ENCODE measurements around the gene MAST3.

MAST3 gene

DNA sequence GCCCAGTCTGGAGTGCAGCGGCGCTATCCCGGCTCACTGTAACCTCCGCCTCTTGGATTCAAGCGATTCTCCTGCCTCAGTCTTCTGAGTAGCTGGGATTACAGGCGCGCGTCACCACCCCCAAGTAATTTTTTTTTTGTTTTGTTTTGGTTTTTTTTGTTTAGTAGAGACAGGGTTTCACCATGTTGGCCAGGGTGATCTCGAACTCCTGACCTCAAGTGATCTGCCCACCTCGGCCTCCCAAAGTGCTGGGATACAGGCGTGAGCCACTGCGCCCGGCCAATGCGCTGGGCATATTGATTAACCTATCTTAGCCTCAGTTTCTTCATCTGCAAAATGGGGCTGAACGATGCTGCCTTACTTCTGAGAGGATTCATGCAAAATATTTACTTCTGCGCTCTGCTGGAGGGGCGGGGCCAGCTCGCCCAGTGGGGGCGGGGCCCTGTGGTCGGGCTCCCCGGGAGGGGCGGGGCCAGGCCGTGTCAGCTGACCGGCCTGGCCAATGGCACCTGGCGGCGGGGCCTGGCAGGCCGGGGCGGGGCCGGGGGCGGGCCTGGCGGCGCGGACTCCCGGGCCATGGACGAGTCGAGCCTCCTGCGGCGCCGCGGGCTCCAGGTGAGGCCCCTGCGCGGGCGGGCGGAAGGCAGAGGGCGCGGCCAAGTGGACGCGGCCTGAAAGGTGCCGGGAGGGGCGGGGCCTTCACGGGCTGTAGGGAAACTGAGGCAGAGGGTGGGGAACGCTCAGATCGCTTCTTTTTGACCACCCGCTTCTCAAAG is at the start of gene MAST3:
TSS of gene MAST3 (plus strand) at position 562 of the 776 bp plus-strand sequence. CDS start at position 577, 15 bp downstream.
- peak; percentile 81 for DNase-seq (ENCODE audit: low read depth)

GRCh38 chr19:18049385-18049784 is 48.2 kb upstream of the MAST3 start:
- no peak for DNase-seq (ENCODE audit: low read depth)

DNA sequence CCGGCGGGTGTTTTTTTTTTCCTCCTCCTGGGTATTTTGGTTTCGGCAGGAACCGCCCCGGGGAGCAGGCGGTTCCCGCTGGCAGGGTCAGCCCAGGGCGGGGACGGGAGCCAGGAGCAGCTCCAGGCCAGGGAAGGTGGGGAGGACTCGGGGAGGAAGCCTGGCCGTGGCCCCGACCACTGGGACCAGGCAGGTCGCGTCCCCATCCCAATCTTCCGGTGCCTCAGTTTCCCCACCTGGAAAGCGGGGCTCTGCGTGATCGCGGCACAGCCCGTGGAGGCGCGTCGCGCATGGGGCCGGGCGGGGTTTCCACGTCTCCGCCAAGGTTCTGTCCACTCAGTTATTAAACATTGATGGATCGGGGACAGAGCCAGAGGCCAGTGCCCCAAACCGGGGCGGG is 45.7 kb upstream of the MAST3 start:
- no peak for DNase-seq (ENCODE audit: low read depth)

- no peak for DNase-seq (ENCODE audit: low read depth)
These were observed 43.9 kb upstream of the MAST3 start for GRCh38 chr19:18053576-18054219.

DNA sequence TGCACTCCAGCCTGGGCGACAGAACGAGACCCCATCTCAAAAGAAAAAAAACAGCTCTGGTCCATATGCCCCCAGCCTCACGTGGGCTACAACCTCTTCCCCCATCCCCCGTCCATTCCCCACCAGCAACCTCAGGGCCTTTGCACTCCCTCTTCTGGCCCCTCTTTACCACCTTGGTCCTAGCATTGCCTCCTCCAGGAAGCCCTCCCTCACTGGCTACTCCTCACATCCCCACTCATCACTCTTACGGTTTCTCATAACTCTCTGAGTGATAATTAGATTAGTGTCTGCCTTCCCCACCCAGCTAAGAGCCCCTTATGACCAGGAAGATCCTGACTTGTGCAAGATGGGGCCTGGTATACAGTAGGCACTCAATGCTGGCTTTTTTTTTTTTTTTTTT is 41.6 kb upstream of the MAST3 start:
- DNase-seq (ENCODE audit: low read depth) = no peak

- DNase-seq (ENCODE audit: low read depth) = no peak
These were observed 40.0 kb upstream of the MAST3 start for GRCh38 chr19:18057557-18057956.

DNA sequence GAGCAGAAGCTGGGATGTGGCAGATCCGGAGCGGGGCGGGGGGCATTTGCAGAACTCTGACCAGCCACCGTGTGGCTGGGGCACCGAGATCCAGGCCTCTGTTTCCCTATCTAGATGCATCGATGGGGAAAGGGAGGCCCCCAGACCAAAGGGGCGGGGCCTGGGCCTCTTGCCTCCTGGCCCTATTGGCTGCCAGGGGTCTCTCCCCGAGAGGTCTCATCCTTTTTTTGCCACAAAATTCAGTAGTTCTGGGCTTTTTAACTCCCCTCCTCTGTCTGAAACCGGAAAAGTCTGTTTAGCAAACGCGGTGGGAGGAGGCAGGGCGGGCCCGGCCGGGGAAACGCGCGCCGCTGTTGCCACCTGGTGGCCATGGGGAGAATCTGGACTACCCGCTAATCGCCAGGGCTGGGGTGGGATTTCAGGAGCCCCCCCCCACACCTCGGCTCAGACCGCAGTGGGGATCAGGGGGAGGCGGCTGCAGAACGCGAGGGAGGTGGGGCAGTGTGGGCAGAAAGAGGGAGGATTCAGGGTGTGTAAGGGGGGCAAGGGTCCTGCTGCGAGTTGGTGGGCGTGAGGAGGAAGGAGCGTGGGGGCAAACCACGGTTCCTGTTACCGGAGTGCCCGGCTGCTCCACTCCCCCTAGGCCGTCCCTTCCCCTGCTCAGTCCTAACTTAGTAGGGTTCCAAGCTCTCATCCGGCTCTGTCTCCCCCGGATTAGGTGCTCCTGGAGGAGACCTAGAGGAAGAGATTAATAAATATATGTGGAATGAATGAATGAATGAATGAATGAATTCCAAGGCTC is 39.2 kb upstream of the MAST3 start:
- peak; percentile 70 for DNase-seq (ENCODE audit: low read depth)

GRCh38 chr19:18059297-18059696 is 38.3 kb upstream of the MAST3 start:
- no peak for DNase-seq (ENCODE audit: low read depth)

- no peak for DNase-seq (ENCODE audit: low read depth)
These were observed 37.7 kb upstream of the MAST3 start for GRCh38 chr19:18059902-18060301.

DNA sequence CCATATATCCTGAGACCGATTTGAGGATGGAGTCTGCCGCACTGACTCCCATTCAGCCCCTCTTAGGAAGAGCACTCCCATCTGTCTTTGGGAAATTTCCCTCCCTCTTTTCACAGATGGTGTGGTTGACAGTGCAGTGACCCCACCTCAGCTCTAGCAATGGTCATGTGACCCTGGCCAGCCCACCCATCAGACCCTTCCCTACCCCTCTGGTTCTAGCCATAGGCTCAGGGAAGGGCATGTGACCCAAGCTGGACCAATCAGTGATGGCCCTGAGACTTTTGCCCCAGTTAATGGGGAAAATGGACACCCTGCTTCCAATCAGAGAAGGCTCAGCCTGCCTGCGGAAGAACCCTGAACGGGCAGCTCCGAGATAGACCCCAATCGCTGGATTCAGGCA is 37.1 kb upstream of the MAST3 start:
- no peak for DNase-seq (ENCODE audit: low read depth)

DNA sequence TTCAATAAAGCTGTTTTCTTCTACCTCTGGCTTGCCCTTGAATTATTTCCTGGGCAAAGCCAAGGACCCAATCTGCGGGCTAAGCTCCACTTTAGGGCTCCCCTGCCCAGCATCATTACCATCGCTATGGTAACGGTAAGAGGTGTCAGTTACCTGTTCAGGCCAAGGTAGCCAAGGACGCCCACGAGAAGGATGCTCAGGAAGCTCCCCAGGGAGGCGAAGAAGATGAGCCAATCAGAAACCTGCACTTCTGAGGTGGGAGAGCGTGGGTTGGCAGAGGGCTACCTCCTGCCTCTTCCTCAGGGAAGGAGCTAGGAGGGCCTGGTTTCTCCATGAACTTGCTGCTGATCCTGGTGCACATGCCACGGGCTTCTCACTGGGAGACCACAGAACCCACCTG is 35.5 kb upstream of the MAST3 start:
- no peak for DNase-seq (ENCODE audit: low read depth)

DNA sequence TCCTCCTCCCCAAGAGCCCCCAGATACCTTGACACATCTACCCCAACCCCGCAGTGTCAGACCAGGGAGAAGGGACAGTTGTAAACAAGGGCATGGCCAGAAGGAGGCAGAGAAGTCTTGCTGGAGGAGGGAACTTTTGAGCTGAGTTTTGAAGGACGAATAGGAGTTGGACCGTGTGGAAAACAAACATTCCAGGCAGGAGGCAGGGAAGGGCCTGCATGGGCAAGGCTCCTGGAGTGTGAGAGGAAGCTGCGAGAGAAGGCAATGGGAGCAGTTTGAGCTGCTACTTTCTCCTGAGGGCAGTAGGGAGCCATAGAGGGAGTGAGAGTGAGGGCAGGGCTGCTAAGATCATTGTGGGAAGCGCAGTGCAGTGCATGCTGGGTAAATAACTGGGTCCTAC is 34.1 kb upstream of the MAST3 start:
- no peak for DNase-seq (ENCODE audit: low read depth)

- DNase-seq (ENCODE audit: low read depth) = no peak
These were observed 32.4 kb upstream of the MAST3 start for GRCh38 chr19:18065173-18065495.

- DNase-seq (ENCODE audit: low read depth) = no peak
These were observed 29.2 kb upstream of the MAST3 start for GRCh38 chr19:18068395-18068794.

DNA sequence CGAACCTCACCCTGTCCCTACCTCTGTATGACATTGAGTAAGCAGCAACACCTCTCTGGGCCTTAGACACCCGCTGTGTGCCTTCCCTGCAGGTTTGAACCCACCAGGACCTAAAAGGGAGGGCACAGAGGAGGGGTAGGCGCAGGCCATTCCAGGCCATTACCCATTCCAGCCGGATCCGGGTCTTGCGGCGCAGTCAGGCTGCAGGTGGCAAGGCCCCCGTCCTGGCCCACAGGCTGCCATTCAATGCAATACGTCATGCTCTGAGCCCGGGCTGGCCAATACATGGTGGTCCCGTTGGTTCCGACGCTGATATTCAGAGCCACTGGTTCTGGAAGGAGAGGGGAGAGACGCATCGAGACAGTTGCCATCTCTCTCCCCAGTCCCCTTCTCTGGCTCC is 28.2 kb upstream of the MAST3 start:
- DNase-seq (ENCODE audit: low read depth) = no peak

GRCh38 chr19:18070181-18070580 is 27.4 kb upstream of the MAST3 start:
- no peak for DNase-seq (ENCODE audit: low read depth)

DNA sequence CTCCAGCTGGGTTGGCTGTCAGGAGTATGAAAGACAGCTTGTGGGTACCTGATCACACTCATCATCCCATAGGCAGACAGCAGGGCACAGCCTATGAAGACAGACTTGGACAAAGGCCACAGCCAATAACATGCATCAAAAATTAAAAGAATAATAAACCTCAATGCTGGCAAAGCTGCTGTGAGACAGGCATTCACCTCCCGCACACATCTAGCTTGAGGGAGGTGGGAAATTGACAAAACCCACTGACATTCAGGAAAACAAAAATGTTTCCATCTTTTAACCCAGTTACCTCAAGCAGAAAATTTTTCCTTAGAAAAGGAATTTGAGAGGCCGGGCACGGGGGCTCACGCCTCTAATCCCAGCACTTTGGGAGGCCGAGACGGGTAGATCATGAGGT is 25.2 kb upstream of the MAST3 start:
- DNase-seq (ENCODE audit: low read depth) = no peak

GRCh38 chr19:18073197-18073596 is 24.4 kb upstream of the MAST3 start:
- no peak for DNase-seq (ENCODE audit: low read depth)

GRCh38 chr19:18074192-18074591 is 23.4 kb upstream of the MAST3 start:
- DNase-seq (ENCODE audit: low read depth) = no peak

DNA sequence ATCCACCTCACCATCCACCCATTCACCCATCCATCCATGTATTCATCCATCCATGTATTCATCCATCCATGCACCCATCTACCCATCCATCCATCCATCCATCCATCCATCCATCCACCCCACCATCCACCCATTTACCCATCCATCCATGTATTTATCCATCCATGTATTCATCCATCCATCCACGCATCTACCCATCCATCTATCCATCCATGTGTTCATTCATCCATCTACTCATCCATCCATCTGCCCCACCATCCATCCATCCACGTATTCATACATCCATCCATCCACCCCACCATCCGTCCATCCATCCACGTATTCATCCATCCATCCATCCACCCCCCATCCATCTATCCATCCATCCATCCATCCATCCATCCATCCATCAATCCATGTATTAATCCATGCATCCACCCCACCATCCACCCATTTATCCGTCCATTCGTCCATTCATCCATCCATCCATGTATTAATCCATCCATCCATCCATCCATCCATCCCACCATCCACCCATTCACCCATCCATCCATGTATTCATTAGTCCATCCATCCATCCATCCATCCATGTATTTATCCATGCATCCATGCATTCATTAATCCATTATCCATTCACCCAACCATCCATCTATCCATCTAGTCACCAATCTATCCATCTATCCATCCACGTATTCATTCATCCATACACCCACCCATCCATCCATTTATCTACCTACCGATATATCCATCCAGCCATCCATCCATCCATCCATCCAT is 13.5 kb upstream of the MAST3 start:
- DNase-seq (ENCODE audit: low read depth) = no peak

- DNase-seq (ENCODE audit: low read depth) = no peak
These were observed 11.7 kb upstream of the MAST3 start for GRCh38 chr19:18085702-18086457.

Measured in stimulated activated CD8-positive, alpha-beta memory T cell treated with anti-CD3 and anti-CD28 coated beads, Interleukin-4, amount 100 ng/mL, for 24 hours (primary cell).